NCI-H2227 (cell line): ENCODE measurements around the gene ZNF524.
A peak's percentile ranks its signal among the peaks of the same experiment; 100 is the strongest.

Experiments used
- DNase-seq: peaks from one replicate; lab custom pipeline; 2025; ENCODE audit not compliant: unreplicated experiment; lab: John Stamatoyannopoulos, UW

ZNF524 gene

DNA sequence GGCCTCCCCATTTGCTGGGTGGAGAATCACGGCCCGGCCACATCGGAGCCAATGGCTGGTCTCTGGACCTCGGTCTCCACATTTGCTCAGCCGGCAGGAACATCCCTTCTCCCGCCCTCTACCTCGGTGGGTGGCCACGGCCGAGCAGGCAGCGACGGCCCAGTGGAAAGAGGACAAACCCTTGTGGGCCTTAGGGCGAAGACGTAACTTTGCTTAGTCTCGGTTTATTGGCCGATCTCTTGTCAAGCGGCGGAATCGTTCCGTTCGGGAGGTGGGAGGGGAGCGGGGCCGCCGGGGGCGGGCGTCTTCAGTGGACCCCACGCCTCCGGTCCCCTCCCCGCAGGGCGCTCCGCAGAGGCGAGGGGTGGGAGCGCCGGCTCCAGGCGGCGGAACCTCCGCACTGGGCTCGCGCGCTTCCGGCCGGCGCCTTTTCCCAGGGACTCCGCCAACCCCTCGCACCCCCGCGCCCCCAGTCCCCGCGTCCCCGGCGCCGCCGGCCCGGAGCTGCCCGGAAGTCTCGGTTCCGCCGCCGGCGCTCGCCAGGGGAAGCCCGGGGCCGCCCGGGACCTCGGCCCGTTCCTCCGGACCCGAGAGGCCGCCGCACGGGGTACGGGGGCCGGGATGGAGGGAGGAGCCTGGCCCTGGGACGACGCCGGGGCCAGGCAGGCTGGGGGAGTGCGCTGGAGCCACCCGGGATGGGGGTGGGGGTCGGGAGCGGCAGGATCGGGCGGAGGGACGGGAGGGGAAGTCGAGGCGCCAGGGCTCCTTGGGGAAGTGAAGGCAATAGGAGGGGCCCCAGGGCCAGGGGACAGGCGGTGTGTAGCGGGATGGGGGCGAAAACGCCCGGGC, 40.7 kb downstream of the ZNF524 start, which contains the start of gene ZNF580:
Gene ZNF580 (plus strand): TSS at position 426 of the 849 bp plus-strand sequence. CDS start 1,507 bp downstream, outside the sequence.
- peak; percentile 96 for DNase-seq

DNA sequence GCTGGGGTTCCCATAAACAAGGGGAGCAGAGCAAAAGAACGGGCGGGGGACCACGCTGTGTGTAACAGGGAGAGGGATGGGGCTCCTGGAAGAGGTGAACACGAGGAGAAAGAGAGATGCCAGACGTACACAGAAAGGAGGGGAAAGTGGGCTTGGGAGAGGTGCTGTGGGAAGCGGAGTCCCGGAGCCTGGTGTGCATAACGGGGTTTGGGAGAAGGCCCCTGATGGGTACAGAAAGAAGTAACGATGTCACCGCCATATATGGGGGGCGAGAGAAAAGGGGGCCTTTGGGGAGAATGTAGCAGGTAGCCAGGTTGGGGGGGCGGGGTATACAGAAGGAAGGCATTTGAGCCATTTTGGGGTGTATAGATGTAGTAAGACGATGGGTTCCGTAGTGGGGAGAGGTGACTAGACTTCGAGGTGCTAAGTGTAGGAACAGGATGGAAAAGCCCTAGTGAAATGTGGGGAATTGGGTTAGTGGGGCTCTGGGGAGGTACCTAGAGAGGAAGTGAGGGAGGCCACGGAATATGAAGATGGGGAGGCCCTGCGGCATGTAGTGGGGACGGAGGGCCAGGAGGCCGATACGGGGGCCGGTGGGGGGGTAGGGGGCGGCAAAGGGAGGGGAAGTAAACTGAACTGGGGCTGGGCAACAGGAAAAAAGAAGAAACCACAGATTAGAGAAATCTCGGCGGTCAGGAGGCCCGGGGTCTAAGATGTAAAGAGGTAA, 41.5 kb downstream of the ZNF524 start:
- DNase-seq, result peak; percentile 81

- peak; percentile 69 for DNase-seq
Observed at GRCh38 chr19:55642153-55643002, 42.3 kb downstream of the ZNF524 start.

DNA sequence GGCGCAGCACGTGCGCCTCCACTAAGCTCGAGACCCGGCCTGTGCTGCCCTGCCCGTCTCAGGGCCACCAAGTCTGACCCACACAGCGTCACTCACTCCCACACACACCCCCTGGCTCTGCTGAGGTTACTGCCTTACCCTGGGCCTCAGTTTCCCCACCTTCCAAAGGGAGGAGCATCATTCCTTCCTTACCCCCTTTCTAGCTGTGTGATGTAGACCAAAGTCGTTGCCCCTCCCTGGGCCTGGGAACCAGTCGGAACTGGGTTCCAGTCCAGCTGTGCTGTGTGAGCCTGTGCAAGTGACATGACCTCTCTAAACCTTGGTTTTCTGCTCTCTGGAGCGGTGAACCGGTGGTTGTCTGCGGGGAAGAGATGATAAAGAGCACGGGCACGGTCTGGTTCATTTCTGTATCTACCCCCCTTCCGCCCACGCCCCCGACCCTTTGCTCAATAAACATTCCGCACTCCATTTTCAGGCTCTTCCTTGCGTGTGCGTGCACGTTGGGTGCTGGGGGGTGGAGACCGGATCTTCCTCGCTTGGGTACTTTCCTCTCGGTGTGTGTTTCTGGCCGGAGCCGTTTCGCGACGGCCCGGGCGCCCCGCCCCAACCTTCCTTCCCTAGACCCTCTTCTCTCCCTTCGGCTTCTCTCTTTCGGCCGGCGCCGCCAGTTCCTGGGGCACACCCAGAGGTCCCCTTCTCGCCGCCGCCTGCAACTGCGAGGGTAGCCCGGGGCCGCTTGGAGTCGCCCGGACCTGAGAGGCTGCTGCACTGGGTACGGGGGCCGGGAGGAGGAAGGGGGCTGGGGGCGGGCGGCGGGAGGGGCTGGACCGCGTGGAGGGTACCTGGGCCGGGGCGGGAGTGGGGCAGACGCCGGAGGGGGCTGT, 43.2 kb downstream of the ZNF524 start, which contains the start of gene ZNF581:
Gene ZNF581 (plus strand): TSS at position 647 of the 884 bp plus-strand sequence. CDS start 923 bp downstream, outside the sequence.
- peak; percentile 93 for DNase-seq

DNA sequence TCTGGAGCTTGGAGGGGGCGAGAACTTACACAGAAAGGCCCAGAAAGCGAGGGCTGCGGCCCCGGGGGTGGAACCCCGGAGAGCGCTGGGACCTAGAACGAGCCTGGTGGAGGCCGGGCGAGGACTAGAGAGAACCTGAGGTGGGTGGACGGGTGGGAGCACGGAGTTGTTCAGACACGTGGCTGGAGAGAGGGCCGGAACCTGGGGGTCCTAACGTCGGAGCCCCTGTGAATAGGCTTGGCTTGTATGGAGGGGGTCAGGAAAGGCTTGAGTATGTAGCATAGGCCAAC, 43.7 kb downstream of the ZNF524 start:
- peak; percentile 74 for DNase-seq

GRCh38 chr19:55644191-55644833, 44.2 kb downstream of the ZNF524 start:
- no peak for DNase-seq

DNA sequence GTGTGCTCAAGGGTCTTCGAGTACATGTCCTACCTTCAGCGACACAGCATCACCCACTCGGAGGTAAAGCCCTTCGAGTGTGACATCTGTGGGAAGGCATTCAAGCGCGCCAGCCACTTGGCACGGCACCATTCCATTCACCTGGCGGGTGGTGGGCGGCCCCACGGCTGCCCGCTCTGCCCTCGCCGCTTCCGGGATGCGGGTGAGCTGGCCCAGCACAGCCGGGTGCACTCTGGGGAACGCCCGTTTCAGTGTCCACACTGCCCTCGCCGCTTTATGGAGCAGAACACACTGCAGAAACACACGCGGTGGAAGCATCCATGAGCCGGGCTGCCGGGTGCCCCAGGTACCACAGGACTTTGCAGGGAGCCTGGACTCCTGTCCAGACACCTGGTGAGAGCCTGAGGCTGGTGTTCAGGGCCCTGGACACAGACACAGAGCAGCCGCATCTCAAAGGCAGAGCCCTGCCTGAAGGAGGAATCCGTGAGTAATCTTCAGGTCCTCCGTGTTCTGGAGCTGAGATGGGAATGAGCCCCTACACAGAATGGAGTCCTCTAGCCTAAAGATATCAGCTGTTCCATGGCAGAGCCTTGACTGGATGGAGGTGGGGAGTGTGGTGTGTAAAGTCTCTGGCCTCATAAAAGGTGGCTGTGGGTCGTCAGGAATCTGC, 44.9 kb downstream of the ZNF524 start:
- no peak for DNase-seq

GRCh38 chr19:55645512-55645881, 45.4 kb downstream of the ZNF524 start:
- DNase-seq, result no peak

GRCh38 chr19:55646889-55647731, 47.0 kb downstream of the ZNF524 start:
- DNase-seq, result no peak

- DNase-seq, result peak; percentile 94
Observed at GRCh38 chr19:55647732-55648584, 47.9 kb downstream of the ZNF524 start, which contains the start of gene CCDC106. Gene CCDC106, plus strand, starts transcription at chr19:55648212. Its CDS starts 835 bp downstream, at chr19:55649047.

- no peak for DNase-seq
Observed at GRCh38 chr19:55648585-55649267, 48.6 kb downstream of the ZNF524 start.

GRCh38 chr19:55649268-55650125, 49.4 kb downstream of the ZNF524 start:
- no peak for DNase-seq

GRCh38 chr19:55650126-55650557, 50.1 kb downstream of the ZNF524 start:
- DNase-seq, result no peak

- no peak for DNase-seq
Observed at GRCh38 chr19:55650602-55651230, 50.6 kb downstream of the ZNF524 start.

GRCh38 chr19:55651236-55651635, 51.1 kb downstream of the ZNF524 start:
- no peak for DNase-seq
